Ishikawa (cell line): ENCODE results near the gene PCGF5.

Experiments used
- CEBPB ChIP-seq: IDR thresholded peaks from 2 replicates; pipeline ENCODE4 v1.6.1; 2012
- CREB1 ChIP-seq: IDR thresholded peaks from 2 replicates; pipeline ENCODE4 v1.6.1; 2012; ENCODE audit warnings: low read depth
- EGR1 ChIP-seq: IDR thresholded peaks from 2 replicates; pipeline ENCODE4 v1.6.1; 2012
- EP300 ChIP-seq: IDR thresholded peaks from 2 replicates; pipeline ENCODE4 v1.6.1; 2012; ENCODE audit warnings: borderline replicate concordance
- FOXM1 ChIP-seq: IDR thresholded peaks from 2 replicates; pipeline ENCODE4 v1.6.1; 2012; ENCODE audit warnings: low read depth, borderline replicate concordance
- MAX ChIP-seq: IDR thresholded peaks from 2 replicates; pipeline ENCODE4 v1.6.1; 2012
- NFIC ChIP-seq: IDR thresholded peaks from 2 replicates; pipeline ENCODE4 v1.6.1; 2012
- RAD21 ChIP-seq: IDR thresholded peaks from 2 replicates; pipeline ENCODE4 v1.6.1; 2012; ENCODE audit warnings: low read depth
- REST ChIP-seq: IDR thresholded peaks from 2 replicates; pipeline ENCODE4 v1.6.1; 2012; ENCODE audit warnings: low read depth, mild to moderate bottlenecking
- TAF1 ChIP-seq: IDR thresholded peaks from 2 replicates; pipeline ENCODE4 v1.6.1; 2012; ENCODE audit warnings: low read depth, mild to moderate bottlenecking
- TCF12 ChIP-seq: IDR thresholded peaks from 2 replicates; pipeline ENCODE4 v1.6.1; 2012; ENCODE audit warnings: low read depth
- TEAD4 ChIP-seq: IDR thresholded peaks from 2 replicates; pipeline ENCODE4 v1.6.1; 2012
- USF1 ChIP-seq: IDR thresholded peaks from 2 replicates; pipeline ENCODE4 v1.6.1; 2012
- YY1 ChIP-seq: IDR thresholded peaks from 2 replicates; pipeline ENCODE4 v1.6.1; 2012; ENCODE audit warnings: low read depth
- ZBTB7A ChIP-seq: IDR thresholded peaks from 2 replicates; pipeline ENCODE4 v1.6.1; 2012; ENCODE audit warnings: low read depth

The PCGF5 gene

GRCh38 chr10:91206837-91207474 is 13.5 kb upstream of the PCGF5 start:
- TF ChIP-seq REST (no peak), YY1 (no peak), ZBTB7A (no peak), TEAD4 (no peak), MAX (no peak), EP300 (no peak), TAF1 (no peak), RAD21 (no peak), CEBPB (no peak), CREB1 (no peak), NFIC (no peak)

- TF ChIP-seq RAD21 (peak; percentile 32), CEBPB (no peak)
Measured at GRCh38 chr10:91208642-91209041, 11.8 kb upstream of the PCGF5 start.

- TF ChIP-seq TAF1, result no peak
Measured at GRCh38 chr10:91210014-91210413, 10.4 kb upstream of the PCGF5 start.

GRCh38 chr10:91210435-91210834 is 10.0 kb upstream of the PCGF5 start:
- no peak for TF ChIP-seq NFIC
- no peak for TF ChIP-seq ZBTB7A
- TF ChIP-seq CEBPB, result no peak
- no peak for TF ChIP-seq RAD21
- TF ChIP-seq CREB1, result no peak
- TF ChIP-seq EGR1, result no peak
- TF ChIP-seq FOXM1, result no peak
- TF ChIP-seq MAX, result no peak

GRCh38 chr10:91211675-91212074 is 8.8 kb upstream of the PCGF5 start:
- no peak for TF ChIP-seq TCF12
- no peak for TF ChIP-seq MAX
- TF ChIP-seq YY1, result no peak
- no peak for TF ChIP-seq ZBTB7A
- TF ChIP-seq RAD21, result no peak
- no peak for TF ChIP-seq EGR1
- no peak for TF ChIP-seq CREB1
- TF ChIP-seq USF1, result no peak

- TF ChIP-seq EGR1 (no peak), TCF12 (no peak), TAF1 (no peak), EP300 (no peak), REST (no peak), TEAD4 (no peak)
Measured at GRCh38 chr10:91214911-91215310, 5.6 kb upstream of the PCGF5 start.

GRCh38 chr10:91215384-91215783 is 5.1 kb upstream of the PCGF5 start:
- TF ChIP-seq CREB1 (no peak), TAF1 (no peak), NFIC (no peak), CEBPB (no peak), EGR1 (no peak), REST (no peak), USF1 (no peak), EP300 (no peak), FOXM1 (no peak), MAX (no peak), RAD21 (no peak), TCF12 (no peak), TEAD4 (no peak), ZBTB7A (no peak)
